ENCODE results near the gene F3.

F3 gene

DNA sequence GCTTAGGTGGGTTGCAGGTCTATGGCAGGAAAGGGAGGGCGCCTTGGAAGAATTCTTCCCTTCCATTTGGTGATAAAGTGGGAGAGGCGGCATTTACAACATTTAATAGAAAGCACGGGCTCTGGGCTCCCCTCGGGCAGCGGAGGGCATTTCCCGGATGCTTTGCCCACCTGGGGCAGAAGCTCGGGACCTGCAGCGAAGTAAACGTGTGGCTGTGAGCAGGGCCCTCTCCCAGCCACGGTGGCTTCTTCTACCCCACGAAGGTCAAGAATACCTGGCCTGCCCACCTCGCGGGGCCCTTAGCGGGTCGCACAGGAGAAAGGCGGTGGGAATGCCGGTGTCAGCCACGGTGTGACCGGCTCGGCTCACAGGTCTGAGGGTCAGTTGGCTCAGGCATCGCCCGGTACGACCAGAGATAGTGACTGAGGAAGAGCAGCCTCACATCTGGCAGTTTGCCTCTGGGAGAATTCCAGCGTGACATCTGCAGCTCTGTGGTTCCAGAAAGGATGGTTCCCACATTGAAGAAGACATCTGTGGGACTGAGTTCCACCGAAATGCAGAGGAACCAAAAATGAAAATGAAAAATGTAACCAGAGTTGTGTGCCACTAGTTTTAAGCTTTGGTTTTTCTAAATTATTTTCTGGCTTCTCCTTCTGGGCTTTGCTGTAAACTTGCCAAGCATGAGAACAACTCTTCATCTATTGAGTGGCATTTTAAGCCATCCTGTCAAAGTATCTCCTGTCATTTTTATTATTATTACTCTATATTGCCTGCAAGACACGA, 720 bp upstream of the F3 start:
- TF ChIP-seq, protein P1, sequence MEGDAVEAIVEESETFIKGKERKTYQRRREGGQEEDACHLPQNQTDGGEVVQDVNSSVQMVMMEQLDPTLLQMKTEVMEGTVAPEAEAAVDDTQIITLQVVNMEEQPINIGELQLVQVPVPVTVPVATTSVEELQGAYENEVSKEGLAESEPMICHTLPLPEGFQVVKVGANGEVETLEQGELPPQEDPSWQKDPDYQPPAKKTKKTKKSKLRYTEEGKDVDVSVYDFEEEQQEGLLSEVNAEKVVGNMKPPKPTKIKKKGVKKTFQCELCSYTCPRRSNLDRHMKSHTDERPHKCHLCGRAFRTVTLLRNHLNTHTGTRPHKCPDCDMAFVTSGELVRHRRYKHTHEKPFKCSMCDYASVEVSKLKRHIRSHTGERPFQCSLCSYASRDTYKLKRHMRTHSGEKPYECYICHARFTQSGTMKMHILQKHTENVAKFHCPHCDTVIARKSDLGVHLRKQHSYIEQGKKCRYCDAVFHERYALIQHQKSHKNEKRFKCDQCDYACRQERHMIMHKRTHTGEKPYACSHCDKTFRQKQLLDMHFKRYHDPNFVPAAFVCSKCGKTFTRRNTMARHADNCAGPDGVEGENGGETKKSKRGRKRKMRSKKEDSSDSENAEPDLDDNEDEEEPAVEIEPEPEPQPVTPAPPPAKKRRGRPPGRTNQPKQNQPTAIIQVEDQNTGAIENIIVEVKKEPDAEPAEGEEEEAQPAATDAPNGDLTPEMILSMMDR (IDR thresholded peaks at IDR 0.05; ENCODE audit: insufficient read depth, missing control alignments) = no peak
- FAIRE-seq = no peak
- no peak for DNase-seq (ENCODE audit: insufficient read length, low spot score)

DNA sequence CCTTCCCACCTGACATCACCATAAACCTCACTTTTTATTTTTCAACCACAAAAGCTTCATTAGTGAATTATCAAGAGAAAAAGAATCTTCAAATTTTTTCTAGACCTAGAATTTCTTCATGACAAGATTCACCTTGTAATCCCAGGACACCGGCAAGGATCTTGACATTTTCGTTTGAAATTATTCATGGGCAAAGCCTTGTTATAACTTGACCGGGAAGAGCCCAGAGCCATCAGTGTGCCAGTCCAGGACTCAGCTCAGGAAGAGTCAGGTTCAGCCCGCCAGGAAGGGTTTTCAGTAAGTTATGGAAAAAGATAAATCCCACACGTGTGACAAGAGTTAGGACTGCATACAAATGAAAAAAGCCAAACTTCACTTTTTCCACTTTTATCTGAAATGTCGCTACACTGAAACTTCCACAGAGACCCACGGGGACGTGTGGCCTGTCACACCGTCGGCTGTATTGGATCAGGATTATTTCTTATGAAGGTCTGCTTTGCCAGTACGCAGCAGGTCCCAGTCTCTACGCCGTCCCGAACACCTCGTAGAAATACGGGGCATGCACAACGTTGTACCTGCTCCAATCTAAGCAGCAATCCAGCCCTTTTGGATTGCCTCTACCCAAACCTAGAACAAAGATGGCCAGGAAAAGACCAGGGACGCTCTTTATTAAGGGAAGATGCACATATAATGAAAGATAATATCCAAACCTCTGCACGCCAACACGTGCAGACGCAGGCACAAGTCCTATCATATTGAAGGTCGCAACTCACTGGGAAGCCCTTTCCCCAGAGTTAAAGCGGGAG, 916 bp downstream of the F3 start:
- FAIRE-seq (no peak), DNase-seq (ENCODE audit: insufficient read length, low spot score) (no peak)
- TF ChIP-seq, protein P1 (IDR thresholded peaks at IDR 0.05; ENCODE audit: insufficient read depth, missing control alignments) = no peak

GRCh38 chr1:94539496-94539895, 2.1 kb downstream of the F3 start:
- DNase-seq (ENCODE audit: insufficient read length, low spot score) (no peak), FAIRE-seq (no peak)
- TF ChIP-seq, protein P1 (IDR thresholded peaks at IDR 0.05; ENCODE audit: insufficient read depth, missing control alignments) = no peak

GRCh38 chr1:94538243-94538827, 3.2 kb downstream of the F3 start:
- TF ChIP-seq, protein P1 (IDR thresholded peaks at IDR 0.05; ENCODE audit: insufficient read depth, missing control alignments) = no peak
- FAIRE-seq (no peak), DNase-seq (ENCODE audit: insufficient read length, low spot score) (no peak)

GRCh38 chr1:94537254-94537653, 4.3 kb downstream of the F3 start:
- TF ChIP-seq, protein P1 (IDR thresholded peaks at IDR 0.05; ENCODE audit: insufficient read depth, missing control alignments) = no peak
- FAIRE-seq (no peak), DNase-seq (ENCODE audit: insufficient read length, low spot score) (no peak)

DNA sequence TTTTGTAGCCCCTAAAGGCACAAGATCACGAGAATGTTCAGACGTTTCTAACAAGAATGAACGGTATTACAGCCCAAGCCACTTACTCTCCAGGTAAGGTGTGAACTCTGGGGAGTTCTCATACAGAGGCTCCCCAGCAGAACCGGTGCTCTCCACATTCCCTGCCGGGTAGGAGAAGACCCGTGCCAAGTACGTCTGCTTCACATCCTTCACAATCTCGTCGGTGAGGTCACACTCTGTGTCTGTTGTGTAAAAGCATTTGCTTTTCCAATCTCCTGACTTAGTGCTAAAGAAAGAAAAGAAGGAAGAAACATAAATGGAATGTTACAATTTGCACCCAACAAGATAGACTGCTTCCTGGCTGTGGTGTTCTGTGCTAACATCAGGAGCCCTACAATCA, 5.7 kb downstream of the F3 start:
- TF ChIP-seq, protein P1 (IDR thresholded peaks at IDR 0.05; ENCODE audit: insufficient read depth, missing control alignments) = no peak
- DNase-seq (ENCODE audit: insufficient read length, low spot score) (no peak), FAIRE-seq (no peak)

All from D721Med (cell line).